Ovary (tissue), 3 donors: Measurements from ENCODE around the gene MTM1.

Source experiments
- CTCF ChIP-seq, 3 donors: fragments of 450-650 bp in 2 of 3; fragments of 200-600 bp in 1 of 3; IDR thresholded peaks; one replicate each; pipeline versions ENCODE4 v1.5.1 to v1.8.0; 2016 to 2022; ENCODE audit warnings: antibody characterized with exemption in 3 of 3, mild to moderate bottlenecking in 1 of 3
- EP300 ChIP-seq: sonication (generic); formaldehyde crosslinking; IDR thresholded peaks from one replicate; pipeline ENCODE4 v1.6.1; 2017; ENCODE audit warnings: antibody characterized with exemption
- donor health status: DM: no; HTN: no; CAD: no.

DNA sequence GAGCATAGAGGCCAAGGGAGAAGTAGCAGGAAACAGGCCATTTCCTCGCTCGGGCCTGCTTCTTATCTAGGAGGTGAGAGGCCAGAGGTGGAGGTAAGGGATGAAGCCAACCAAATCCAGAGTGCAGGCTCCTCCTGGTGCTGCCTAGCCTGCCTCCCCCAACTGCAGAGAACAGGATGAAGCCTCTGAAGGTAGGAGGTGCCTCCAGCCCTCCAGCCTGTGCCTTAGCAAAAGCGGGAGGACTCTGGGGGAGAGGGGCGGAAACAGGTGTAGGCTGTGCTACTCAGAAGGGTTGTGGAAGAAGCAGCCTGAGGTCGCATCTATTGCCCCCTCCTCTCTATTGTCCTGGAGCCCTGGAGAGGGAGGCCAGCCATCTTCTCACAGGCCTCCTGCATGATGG is 2.9 kb upstream of the MTM1 start:
- TF ChIP-seq CTCF (IDR thresholded peaks at IDR 0.05) (no peak), EP300 (no peak)
